ENCODE results near the gene TREH. TPM values are rescaled to one million over a fixed set of nuclear protein-coding genes. Genes with fewer than 3 reads are reported as not detected.
A peak's percentile ranks its signal among the peaks of the same experiment; 100 is the strongest.

Gene TREH
- total RNA-seq, 1 donor from 2014 or later, result not detected

DNA sequence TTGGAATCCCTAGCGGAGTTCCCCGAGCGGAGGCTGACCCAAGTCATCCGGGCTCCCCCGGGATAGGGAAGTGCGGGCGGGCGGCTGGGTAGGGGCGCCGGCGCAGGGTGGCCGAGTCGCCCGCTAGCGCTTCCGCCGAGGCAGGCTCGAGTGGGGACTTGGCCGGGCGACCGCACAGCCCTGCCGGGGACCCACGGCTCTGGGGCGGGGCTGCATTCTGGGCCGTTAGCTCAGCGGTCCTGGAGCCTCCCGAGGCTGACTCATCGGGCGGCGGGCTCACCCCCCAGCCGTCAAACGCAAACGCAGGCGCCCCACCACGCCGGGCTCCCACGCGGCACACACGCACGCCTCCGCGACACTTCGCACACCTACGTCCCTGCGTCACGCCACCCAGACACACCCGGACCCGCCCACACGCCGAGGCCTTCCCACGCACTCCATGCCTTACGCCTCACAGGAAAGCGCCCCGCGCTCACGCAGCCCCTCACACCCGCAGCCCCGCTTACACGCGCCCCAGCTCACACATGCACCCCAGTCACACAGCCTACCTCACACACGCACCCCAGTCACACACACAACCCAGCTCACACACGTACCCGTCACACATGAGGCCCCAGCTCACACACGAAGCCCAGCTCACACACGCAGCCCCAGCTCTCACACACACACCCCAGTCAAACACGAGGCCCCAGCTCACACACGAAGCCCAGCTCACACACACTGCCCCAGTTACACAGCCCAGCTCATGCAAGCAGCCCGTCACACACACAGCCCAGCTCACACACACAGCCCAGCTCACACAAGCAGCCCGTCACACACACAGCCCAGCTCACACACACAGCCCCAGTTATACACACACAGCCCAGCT, 70.9 kb downstream of the TREH start:
- no peak for DNase-seq (ENCODE audit: low read depth)
- Histone ChIP-seq H3K36me3 (ENCODE audit: control insufficient read depth, insufficient read depth, low read length) (peaks cover 1% of the 10 kb centered on the region), H3K4me3 (ENCODE audit: low read depth, low read length) (peak overlapping the region; percentile 64), H3K27me3 (ENCODE audit: control insufficient read depth, insufficient read depth, low read length) (no peaks in the 10 kb centered on the region)
- TF ChIP-seq, protein P1, sequence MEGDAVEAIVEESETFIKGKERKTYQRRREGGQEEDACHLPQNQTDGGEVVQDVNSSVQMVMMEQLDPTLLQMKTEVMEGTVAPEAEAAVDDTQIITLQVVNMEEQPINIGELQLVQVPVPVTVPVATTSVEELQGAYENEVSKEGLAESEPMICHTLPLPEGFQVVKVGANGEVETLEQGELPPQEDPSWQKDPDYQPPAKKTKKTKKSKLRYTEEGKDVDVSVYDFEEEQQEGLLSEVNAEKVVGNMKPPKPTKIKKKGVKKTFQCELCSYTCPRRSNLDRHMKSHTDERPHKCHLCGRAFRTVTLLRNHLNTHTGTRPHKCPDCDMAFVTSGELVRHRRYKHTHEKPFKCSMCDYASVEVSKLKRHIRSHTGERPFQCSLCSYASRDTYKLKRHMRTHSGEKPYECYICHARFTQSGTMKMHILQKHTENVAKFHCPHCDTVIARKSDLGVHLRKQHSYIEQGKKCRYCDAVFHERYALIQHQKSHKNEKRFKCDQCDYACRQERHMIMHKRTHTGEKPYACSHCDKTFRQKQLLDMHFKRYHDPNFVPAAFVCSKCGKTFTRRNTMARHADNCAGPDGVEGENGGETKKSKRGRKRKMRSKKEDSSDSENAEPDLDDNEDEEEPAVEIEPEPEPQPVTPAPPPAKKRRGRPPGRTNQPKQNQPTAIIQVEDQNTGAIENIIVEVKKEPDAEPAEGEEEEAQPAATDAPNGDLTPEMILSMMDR (IDR thresholded peaks at IDR 0.05; ENCODE audit: insufficient read depth, low read length, poor library complexity, severe bottlenecking), result no peak

DNA sequence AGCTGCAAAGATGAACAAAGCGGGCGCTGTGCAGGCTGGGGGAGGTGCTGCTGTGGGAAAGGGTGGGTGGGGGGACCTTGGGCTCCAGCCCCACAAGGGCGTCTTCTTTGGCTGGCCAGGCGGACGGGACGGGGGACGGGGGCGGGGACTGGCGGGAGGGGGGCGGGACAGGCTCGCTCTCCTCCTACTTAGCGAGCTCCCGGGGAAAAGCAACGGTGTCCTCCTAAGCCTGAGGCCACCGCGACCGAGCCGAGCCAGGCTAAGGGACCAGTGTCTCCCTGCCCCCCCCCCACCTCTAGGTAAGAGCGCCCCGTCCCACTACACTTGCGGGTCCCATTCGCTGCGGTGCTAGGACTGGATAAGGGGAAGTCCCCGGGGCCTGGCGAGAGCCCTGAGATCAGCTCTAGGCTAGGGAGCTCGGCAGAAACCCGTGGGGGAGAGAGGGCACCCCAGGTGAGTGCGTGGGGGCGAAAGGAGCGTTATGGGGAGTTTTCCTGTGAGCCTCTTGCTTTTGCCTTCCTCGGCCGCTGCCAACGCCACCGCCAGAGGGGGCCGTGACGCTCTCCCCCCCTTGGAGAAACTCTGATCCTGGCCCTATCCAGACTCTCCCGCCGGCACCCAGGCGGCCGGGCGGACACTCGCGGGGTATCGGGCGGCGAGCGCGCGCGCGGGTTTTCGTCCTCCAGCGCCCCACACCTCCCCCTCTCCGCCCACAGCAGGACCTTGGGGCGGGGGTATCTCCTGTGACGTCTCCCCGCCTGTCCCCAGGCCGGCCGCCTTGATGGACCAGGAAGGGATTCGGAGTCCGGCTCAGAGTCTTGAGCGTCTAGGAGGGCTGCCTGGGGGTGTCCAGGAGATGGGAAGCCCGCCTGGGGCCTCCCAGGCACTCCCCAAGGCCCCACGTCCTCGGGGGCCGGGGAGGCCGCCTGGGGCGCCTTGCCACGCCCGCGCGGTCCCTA, 71.8 kb downstream of the TREH start, which contains the start of gene PHLDB1:
PHLDB1 (plus strand) TSS at position 215 of the 959 bp plus-strand sequence. CDS start 6,222 bp downstream, outside the sequence.
- no peaks in the 10 kb centered on the region for H3K36me3 ChIP-seq (ENCODE audit: control insufficient read depth, insufficient read depth, low read length)
- H3K4me3 ChIP-seq (ENCODE audit: low read depth, low read length), result peak within 1 kb of the TSS; percentile 64
- TF ChIP-seq, protein P1 (IDR thresholded peaks at IDR 0.05; ENCODE audit: insufficient read depth, low read length, poor library complexity, severe bottlenecking), result peak; percentile 57
- H3K27me3 ChIP-seq (ENCODE audit: control insufficient read depth, insufficient read depth, low read length), result no peaks in the 10 kb centered on the region
- no peak for DNase-seq (ENCODE audit: low read depth)

Other genes starting within 250 kb of the TREH start
- gene KMT2A, start 243.2 kb downstream of the TREH start, total RNA-seq, result 42.2 and 45.6 TPM in 2 replicates
- 0.62 and 1.0 TPM in 2 replicates for gene TTC36, start 152.2 kb downstream of the TREH start, total RNA-seq
- 47.9 and 71.6 TPM in 2 replicates for gene TMEM25, start 148.5 kb downstream of the TREH start, total RNA-seq
- gene IFT46, start 113.7 kb downstream of the TREH start, total RNA-seq, result 28.9 and 30.1 TPM in 2 replicates
- gene ARCN1, start 107.2 kb downstream of the TREH start, total RNA-seq, result 122 and 127 TPM in 2 replicates
- 99.0 and 107 TPM in 2 replicates for gene PHLDB1, start 72.0 kb downstream of the TREH start, total RNA-seq
- 77.4 and 104 TPM in 2 replicates for gene DDX6, start 111.5 kb upstream of the TREH start, total RNA-seq
- gene CXCR5, start 204.2 kb upstream of the TREH start, total RNA-seq, result under 0.01 and 0.14 TPM in 2 replicates
- 48.3 and 51.9 TPM in 2 replicates for gene BCL9L, start 246.3 kb upstream of the TREH start, total RNA-seq